Measurements from ENCODE around the gene DLK1.

Gene DLK1

DNA sequence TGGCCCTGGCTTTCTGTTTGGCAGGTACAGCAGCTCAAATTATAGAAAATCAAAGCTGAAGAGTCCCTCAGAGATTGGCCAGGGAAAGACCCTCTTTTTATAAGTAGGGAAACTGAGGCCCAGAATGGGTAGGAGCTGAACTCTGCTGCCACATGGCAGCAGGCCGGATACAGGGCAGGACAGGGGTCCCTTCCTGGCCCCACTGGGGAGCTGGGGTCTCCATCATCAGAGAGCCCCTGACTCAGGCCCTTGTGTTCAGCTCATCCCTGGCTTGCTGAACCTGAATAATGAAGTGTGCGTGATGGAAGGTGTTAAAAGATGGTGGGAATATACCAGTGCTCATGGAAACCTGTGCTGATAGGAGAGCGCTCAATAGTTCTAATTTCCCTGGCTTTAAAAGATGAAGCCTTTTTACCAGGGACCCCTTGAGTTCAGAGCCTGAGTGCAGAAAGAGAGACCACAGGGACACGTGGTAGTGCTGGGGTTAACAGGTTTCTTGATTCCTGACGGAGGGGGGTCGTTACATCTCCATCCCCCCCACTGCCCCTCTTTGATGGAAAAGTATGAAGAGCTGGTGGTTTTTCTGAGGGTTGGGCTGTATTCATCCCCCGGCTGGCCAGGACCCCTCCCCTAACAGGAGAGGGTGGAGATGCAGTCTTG is 4.4 kb downstream of the DLK1 start:
- no peaks in the 10 kb centered on the region for H3K36me3 ChIP-seq (ENCODE audit: insufficient read depth, low read depth, low read length)
- H3K27ac ChIP-seq (ENCODE audit: low read length) = no peak overlapping the region

GRCh38 chr14:100731846-100732765 is 5.4 kb downstream of the DLK1 start:
- Histone ChIP-seq H3K9ac (ENCODE audit: low read depth, low read length) (no peak overlapping the region), H3K27me3 (ENCODE audit: insufficient read depth, low read length) (peaks cover 34% of the 10 kb centered on the region), H3K9me3 (ENCODE audit: insufficient read depth, low read depth, low read length) (no peaks in the 10 kb centered on the region), H3K27ac (ENCODE audit: low read length) (no peak overlapping the region), H3K4me3 (ENCODE audit: low read length) (no peak overlapping the region), H3K36me3 (ENCODE audit: insufficient read depth, low read depth, low read length) (no peaks in the 10 kb centered on the region), H3K4me1 (ENCODE audit: insufficient read depth, low read length) (peaks cover 4% of the 10 kb centered on the region; the same call in 1 of the 2 replicates)

More for the DNA sequence above, 4.4 kb downstream of the DLK1 start:
- Histone ChIP-seq H3K9ac (ENCODE audit: low read depth, low read length) (no peak overlapping the region), H3K27me3 (ENCODE audit: insufficient read depth, low read length) (peaks cover 43% of the 10 kb centered on the region), H3K4me3 (ENCODE audit: low read length) (no peak overlapping the region), H3K9me3 (ENCODE audit: insufficient read depth, low read depth, low read length) (no peaks in the 10 kb centered on the region; the same call in 1 of the 2 replicates), H3K4me1 (ENCODE audit: insufficient read depth, low read length) (peaks cover 4% of the 10 kb centered on the region; the same call in 1 of the 2 replicates)

- H3K4me1 ChIP-seq (ENCODE audit: insufficient read depth, low read length) = no peaks in the 10 kb centered on the region
- H3K9ac ChIP-seq (ENCODE audit: low read depth, low read length) = no peak overlapping the region
- no peak overlapping the region for H3K4me3 ChIP-seq (ENCODE audit: low read length)
- no peaks in the 10 kb centered on the region for H3K9me3 ChIP-seq (ENCODE audit: insufficient read depth, low read depth, low read length)
- peaks cover 28% of the 10 kb centered on the region for H3K27me3 ChIP-seq (ENCODE audit: insufficient read depth, low read length)
- H3K36me3 ChIP-seq (ENCODE audit: insufficient read depth, low read depth, low read length) = no peaks in the 10 kb centered on the region
- no peak overlapping the region for H3K27ac ChIP-seq (ENCODE audit: low read length)
These were observed 6.0 kb downstream of the DLK1 start for GRCh38 chr14:100732766-100733100.

DNA sequence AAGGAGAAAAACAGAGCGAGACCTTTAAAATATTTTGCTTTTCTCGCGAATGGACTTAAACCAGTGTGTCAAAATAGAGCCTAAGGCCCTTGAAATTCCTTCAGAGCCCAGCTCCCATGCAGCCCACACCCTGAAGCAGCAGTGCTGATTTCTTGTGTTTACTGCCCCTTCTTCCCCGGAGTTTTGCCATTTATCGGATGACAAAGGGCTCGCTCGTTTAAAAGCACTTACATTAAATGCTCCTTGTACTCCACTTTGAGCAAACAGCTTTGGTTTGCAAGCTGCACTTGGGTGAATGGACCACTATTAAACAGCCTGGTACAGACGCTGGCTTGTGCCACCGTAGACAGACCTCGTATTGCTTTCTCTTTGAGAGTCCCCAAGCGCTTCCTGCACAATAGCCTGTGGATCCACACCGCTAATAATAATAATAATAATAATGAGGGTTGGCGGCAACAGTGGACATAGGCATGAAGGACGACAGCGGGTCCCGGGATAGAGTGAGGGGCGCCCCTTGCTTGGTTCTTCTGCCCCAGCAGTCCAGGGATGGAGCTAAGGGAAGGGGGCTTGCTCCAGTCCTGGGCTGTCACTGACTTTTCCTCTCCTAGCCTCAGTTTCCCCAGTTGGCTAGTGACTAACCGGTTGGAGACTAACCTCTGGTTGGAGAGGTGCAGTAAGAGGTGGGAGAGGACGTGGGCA is 6.6 kb downstream of the DLK1 start:
- Histone ChIP-seq H3K4me1 (ENCODE audit: insufficient read depth, low read length) (no peaks in the 10 kb centered on the region), H3K36me3 (ENCODE audit: insufficient read depth, low read depth, low read length) (no peaks in the 10 kb centered on the region), H3K9me3 (ENCODE audit: insufficient read depth, low read depth, low read length) (no peaks in the 10 kb centered on the region), H3K4me3 (ENCODE audit: low read length) (no peak overlapping the region), H3K27ac (ENCODE audit: low read length) (no peak overlapping the region), H3K9ac (ENCODE audit: low read depth, low read length) (no peak overlapping the region), H3K27me3 (ENCODE audit: insufficient read depth, low read length) (peaks cover 22% of the 10 kb centered on the region)

DNA sequence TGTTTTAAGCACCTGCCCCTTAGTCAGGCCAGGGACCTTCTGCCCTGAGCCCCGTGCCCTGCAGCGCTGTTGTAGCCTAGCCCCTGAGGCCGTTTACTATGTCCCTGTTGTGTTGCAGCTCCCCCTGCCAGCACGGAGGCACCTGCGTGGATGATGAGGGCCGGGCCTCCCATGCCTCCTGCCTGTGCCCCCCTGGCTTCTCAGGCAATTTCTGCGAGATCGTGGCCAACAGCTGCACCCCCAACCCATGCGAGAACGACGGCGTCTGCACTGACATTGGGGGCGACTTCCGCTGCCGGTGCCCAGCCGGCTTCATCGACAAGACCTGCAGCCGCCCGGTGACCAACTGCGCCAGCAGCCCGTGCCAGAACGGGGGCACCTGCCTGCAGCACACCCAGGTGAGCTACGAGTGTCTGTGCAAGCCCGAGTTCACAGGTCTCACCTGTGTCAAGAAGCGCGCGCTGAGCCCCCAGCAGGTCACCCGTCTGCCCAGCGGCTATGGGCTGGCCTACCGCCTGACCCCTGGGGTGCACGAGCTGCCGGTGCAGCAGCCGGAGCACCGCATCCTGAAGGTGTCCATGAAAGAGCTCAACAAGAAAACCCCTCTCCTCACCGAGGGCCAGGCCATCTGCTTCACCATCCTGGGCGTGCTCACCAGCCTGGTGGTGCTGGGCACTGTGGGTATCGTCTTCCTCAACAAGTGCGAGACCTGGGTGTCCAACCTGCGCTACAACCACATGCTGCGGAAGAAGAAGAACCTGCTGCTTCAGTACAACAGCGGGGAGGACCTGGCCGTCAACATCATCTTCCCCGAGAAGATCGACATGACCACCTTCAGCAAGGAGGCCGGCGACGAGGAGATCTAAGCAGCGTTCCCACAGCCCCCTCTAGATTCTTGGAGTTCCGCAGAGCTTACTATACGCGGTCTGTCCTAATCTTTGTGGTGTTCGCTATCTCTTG is 7.6 kb downstream of the DLK1 start:
- Histone ChIP-seq H3K27ac (ENCODE audit: low read length) (no peak overlapping the region), H3K27me3 (ENCODE audit: insufficient read depth, low read length) (peaks cover 14% of the 10 kb centered on the region), H3K4me3 (ENCODE audit: low read length) (no peak overlapping the region), H3K9me3 (ENCODE audit: insufficient read depth, low read depth, low read length) (no peaks in the 10 kb centered on the region), H3K36me3 (ENCODE audit: insufficient read depth, low read depth, low read length) (no peaks in the 10 kb centered on the region), H3K4me1 (ENCODE audit: insufficient read depth, low read length) (no peaks in the 10 kb centered on the region), H3K9ac (ENCODE audit: low read depth, low read length) (no peak overlapping the region)

DNA sequence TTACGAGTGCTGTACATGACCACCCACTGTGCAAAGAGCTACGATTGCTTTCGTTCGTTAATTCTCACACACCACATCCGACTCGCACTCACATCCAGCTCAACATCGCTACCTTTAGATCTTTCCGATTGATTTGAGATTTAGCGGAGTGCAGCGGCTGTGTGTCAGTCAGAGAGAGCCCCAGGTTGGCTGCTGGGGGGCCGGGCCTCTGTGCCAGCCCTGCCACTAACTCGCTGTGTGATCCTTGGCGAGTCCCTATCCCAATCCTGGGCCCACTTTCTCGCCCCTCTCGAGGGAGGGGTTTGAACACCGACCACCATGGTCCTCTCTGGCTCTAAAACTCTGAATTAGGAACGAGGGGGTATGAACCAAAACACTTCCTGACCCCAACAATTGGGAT is 8.6 kb downstream of the DLK1 start:
- H3K4me3 ChIP-seq (ENCODE audit: low read length) = no peak overlapping the region
- no peak overlapping the region for H3K9ac ChIP-seq (ENCODE audit: low read depth, low read length)
- no peaks in the 10 kb centered on the region for H3K36me3 ChIP-seq (ENCODE audit: insufficient read depth, low read depth, low read length)
- no peaks in the 10 kb centered on the region for H3K4me1 ChIP-seq (ENCODE audit: insufficient read depth, low read length)
- peaks cover 4% of the 10 kb centered on the region for H3K27me3 ChIP-seq (ENCODE audit: insufficient read depth, low read length)
- no peak overlapping the region for H3K27ac ChIP-seq (ENCODE audit: low read length)
- no peaks in the 10 kb centered on the region for H3K9me3 ChIP-seq (ENCODE audit: insufficient read depth, low read depth, low read length)

- no peaks in the 10 kb centered on the region for H3K4me1 ChIP-seq (ENCODE audit: insufficient read depth, low read length)
- H3K36me3 ChIP-seq (ENCODE audit: insufficient read depth, low read depth, low read length) = no peaks in the 10 kb centered on the region
- no peaks in the 10 kb centered on the region for H3K9me3 ChIP-seq (ENCODE audit: insufficient read depth, low read depth, low read length)
- H3K27ac ChIP-seq (ENCODE audit: low read length) = no peak overlapping the region
- H3K9ac ChIP-seq (ENCODE audit: low read depth, low read length) = no peak overlapping the region
- H3K4me3 ChIP-seq (ENCODE audit: low read length) = no peak overlapping the region
- no peaks in the 10 kb centered on the region for H3K27me3 ChIP-seq (ENCODE audit: insufficient read depth, low read length)
These were observed 9.8 kb downstream of the DLK1 start for GRCh38 chr14:100736269-100737180.

GRCh38 chr14:100737526-100737925 is 10.8 kb downstream of the DLK1 start:
- Histone ChIP-seq H3K27ac (ENCODE audit: low read length) (no peak overlapping the region), H3K27me3 (ENCODE audit: insufficient read depth, low read length) (no peaks in the 10 kb centered on the region), H3K4me3 (ENCODE audit: low read length) (no peak overlapping the region), H3K9ac (ENCODE audit: low read depth, low read length) (no peak overlapping the region), H3K9me3 (ENCODE audit: insufficient read depth, low read depth, low read length) (no peaks in the 10 kb centered on the region), H3K36me3 (ENCODE audit: insufficient read depth, low read depth, low read length) (no peaks in the 10 kb centered on the region), H3K4me1 (ENCODE audit: insufficient read depth, low read length) (no peaks in the 10 kb centered on the region)

- Histone ChIP-seq H3K27me3 (ENCODE audit: insufficient read depth, low read length) (no peaks in the 10 kb centered on the region), H3K36me3 (ENCODE audit: insufficient read depth, low read depth, low read length) (no peaks in the 10 kb centered on the region), H3K4me3 (ENCODE audit: low read length) (no peak overlapping the region), H3K9me3 (ENCODE audit: insufficient read depth, low read depth, low read length) (no peaks in the 10 kb centered on the region), H3K9ac (ENCODE audit: low read depth, low read length) (no peak overlapping the region), H3K27ac (ENCODE audit: low read length) (no peak overlapping the region), H3K4me1 (ENCODE audit: insufficient read depth, low read length) (no peaks in the 10 kb centered on the region)
These were observed 11.6 kb downstream of the DLK1 start for GRCh38 chr14:100738269-100738691.

GRCh38 chr14:100738704-100739131 is 12.0 kb downstream of the DLK1 start:
- Histone ChIP-seq H3K9ac (ENCODE audit: low read depth, low read length) (no peak overlapping the region), H3K36me3 (ENCODE audit: insufficient read depth, low read depth, low read length) (no peaks in the 10 kb centered on the region), H3K4me1 (ENCODE audit: insufficient read depth, low read length) (no peaks in the 10 kb centered on the region), H3K27me3 (ENCODE audit: insufficient read depth, low read length) (no peaks in the 10 kb centered on the region), H3K4me3 (ENCODE audit: low read length) (no peak overlapping the region), H3K27ac (ENCODE audit: low read length) (no peak overlapping the region), H3K9me3 (ENCODE audit: insufficient read depth, low read depth, low read length) (no peaks in the 10 kb centered on the region)

Measured in iPS-20b (cell line).